Fibroblast of skin of left biceps (primary cell): ENCODE results near the gene TMEM47.
A peak's percentile ranks its signal among the peaks of the same experiment; 100 is the strongest.

Source experiments
- DNase-seq, 2 experiments: peaks; one replicate each; pipeline ENCODE4 v3.0.0-alpha.2; 2013; ENCODE audit warnings: low read depth in 2 of 2

The TMEM47 gene

GRCh38 chrX:34585561-34585960 lies 71.5 kb downstream of the TMEM47 start:
- no peak for DNase-seq

GRCh38 chrX:34584781-34585180 lies 72.3 kb downstream of the TMEM47 start:
- no peak for DNase-seq

- DNase-seq = no peak
These were observed 77.0 kb downstream of the TMEM47 start for GRCh38 chrX:34580069-34580468.

- peak; percentile 10 for DNase-seq
These were observed 78.8 kb downstream of the TMEM47 start for GRCh38 chrX:34578237-34578636.
